Neural progenitor cell (in vitro differentiated cells): Measurements from ENCODE around the gene SLC24A4. TPM values are rescaled to one million over a fixed set of nuclear protein-coding genes. Genes with fewer than 3 reads are reported as not detected.

Source experiments
- DNase-seq: peaks from one replicate; pipeline ENCODE4 v3.0.0-alpha.2; 2016; ENCODE audit warnings: low spot score
- H2AFZ ChIP-seq: fragments of 200-600 bp; sonication (generic); replicated peaks from 2 replicates; pipeline ENCODE4 v1.6.1; 2016; ENCODE audit warnings: antibody characterized with exemption
- H3F3A ChIP-seq: fragments of 200-600 bp; sonication (generic); 2 replicates; pipeline ENCODE4 v1.6.1; 2016; ENCODE audit warnings: antibody characterized with exemption, low read depth
- H3K27ac ChIP-seq: fragments of 200-600 bp; sonication (generic); 2 replicates; pipeline ENCODE4 v1.5.1; 2016; ENCODE audit warnings: mild to moderate bottlenecking
- H3K27me3 ChIP-seq: fragments of 200-600 bp; sonication (generic); 2 replicates; pipeline ENCODE4 v1.6.1; 2016; ENCODE audit warnings: mild to moderate bottlenecking, moderate library complexity
- H3K36me3 ChIP-seq: fragments of 200-600 bp; sonication (generic); 2 replicates; pipeline ENCODE4 v1.5.1; 2016
- H3K4me1 ChIP-seq: fragments of 200-600 bp; sonication (generic); 2 replicates; pipeline ENCODE4 v1.6.1; 2016; ENCODE audit warnings: mixed run types
- H3K4me2 ChIP-seq: fragments of 200-600 bp; sonication (generic); 2 replicates; pipeline ENCODE4 v1.6.1; 2016
- H3K4me3 ChIP-seq: fragments of 200-600 bp; sonication (generic); 2 replicates; pipeline ENCODE4 v1.5.1; 2016
- H3K79me2 ChIP-seq: fragments of 200-600 bp; sonication (generic); 2 replicates; pipeline ENCODE4 v1.6.1; 2016; ENCODE audit warnings: low read depth
- H3K9ac ChIP-seq: fragments of 200-600 bp; sonication (generic); 2 replicates; pipeline ENCODE4 v1.6.1; 2016
- H3K9me3 ChIP-seq: fragments of 200-600 bp; sonication (generic); 2 replicates; pipeline ENCODE4 v1.5.1; 2016; ENCODE audit warnings: low read depth
- H4K20me1 ChIP-seq: fragments of 200-600 bp; sonication (generic); 2 replicates; pipeline ENCODE4 v1.6.1; 2016; ENCODE audit warnings: low read depth
- H3K27ac Mint-ChIP-seq: 3 replicates; pipeline ENCODE4 v1.8.0; 2021; ENCODE audit warnings: mixed read lengths
- H3K27me3 Mint-ChIP-seq: 2 replicates; pipeline ENCODE4 v1.8.0; 2022; ENCODE audit warnings: low read depth, mild to moderate bottlenecking, inconsistent platforms, moderate library complexity, mixed read lengths; ENCODE audit not compliant: insufficient read depth
- H3K36me3 Mint-ChIP-seq: 3 replicates; pipeline ENCODE4 v1.8.0; 2021; ENCODE audit warnings: mixed read lengths
- H3K4me1 Mint-ChIP-seq: 3 replicates; pipeline ENCODE4 v1.8.0; 2021; ENCODE audit warnings: mixed read lengths
- H3K4me3 Mint-ChIP-seq: 3 replicates; pipeline ENCODE4 v1.8.0; 2021; ENCODE audit warnings: mild to moderate bottlenecking, moderate library complexity, mixed read lengths
- H3K9me3 Mint-ChIP-seq: 3 replicates; pipeline ENCODE4 v1.8.0; 2020; ENCODE audit warnings: mixed read lengths
- EZH2 ChIP-seq: fragments of 200-600 bp; sonication (generic); IDR thresholded peaks from 2 replicates; pipeline ENCODE4 v1.6.1; 2017; ENCODE audit warnings: antibody characterized with exemption, mild to moderate bottlenecking, moderate library complexity
- EZH2phosphoT487 ChIP-seq: fragments of 200-600 bp; sonication (generic); IDR thresholded peaks from 2 replicates; pipeline ENCODE4 v1.6.1; 2017; ENCODE audit warnings: antibody characterized with exemption
- total RNA-seq: library from RNA; depleted of rRNA; stranded (reverse); fragments of >200 nt; gene quantifications from 2 replicates; pipeline ENCODE4 v1.2.3, GENCODE V29; 2015; ENCODE audit warnings: low replicate concordance
- TF ChIP-seq, protein P1 (sequence below): fragments of 200-600 bp; sonication (generic); IDR thresholded peaks from 2 replicates; pipeline ENCODE4 v1.5.1; 2017; ENCODE audit warnings: antibody characterized with exemption, mild to moderate bottlenecking

Gene SLC24A4, protein sequence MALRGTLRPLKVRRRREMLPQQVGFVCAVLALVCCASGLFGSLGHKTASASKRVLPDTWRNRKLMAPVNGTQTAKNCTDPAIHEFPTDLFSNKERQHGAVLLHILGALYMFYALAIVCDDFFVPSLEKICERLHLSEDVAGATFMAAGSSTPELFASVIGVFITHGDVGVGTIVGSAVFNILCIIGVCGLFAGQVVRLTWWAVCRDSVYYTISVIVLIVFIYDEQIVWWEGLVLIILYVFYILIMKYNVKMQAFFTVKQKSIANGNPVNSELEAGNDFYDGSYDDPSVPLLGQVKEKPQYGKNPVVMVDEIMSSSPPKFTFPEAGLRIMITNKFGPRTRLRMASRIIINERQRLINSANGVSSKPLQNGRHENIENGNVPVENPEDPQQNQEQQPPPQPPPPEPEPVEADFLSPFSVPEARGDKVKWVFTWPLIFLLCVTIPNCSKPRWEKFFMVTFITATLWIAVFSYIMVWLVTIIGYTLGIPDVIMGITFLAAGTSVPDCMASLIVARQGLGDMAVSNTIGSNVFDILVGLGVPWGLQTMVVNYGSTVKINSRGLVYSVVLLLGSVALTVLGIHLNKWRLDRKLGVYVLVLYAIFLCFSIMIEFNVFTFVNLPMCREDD
- 0.15 and 0.73 TPM in 2 replicates for total RNA-seq

DNA sequence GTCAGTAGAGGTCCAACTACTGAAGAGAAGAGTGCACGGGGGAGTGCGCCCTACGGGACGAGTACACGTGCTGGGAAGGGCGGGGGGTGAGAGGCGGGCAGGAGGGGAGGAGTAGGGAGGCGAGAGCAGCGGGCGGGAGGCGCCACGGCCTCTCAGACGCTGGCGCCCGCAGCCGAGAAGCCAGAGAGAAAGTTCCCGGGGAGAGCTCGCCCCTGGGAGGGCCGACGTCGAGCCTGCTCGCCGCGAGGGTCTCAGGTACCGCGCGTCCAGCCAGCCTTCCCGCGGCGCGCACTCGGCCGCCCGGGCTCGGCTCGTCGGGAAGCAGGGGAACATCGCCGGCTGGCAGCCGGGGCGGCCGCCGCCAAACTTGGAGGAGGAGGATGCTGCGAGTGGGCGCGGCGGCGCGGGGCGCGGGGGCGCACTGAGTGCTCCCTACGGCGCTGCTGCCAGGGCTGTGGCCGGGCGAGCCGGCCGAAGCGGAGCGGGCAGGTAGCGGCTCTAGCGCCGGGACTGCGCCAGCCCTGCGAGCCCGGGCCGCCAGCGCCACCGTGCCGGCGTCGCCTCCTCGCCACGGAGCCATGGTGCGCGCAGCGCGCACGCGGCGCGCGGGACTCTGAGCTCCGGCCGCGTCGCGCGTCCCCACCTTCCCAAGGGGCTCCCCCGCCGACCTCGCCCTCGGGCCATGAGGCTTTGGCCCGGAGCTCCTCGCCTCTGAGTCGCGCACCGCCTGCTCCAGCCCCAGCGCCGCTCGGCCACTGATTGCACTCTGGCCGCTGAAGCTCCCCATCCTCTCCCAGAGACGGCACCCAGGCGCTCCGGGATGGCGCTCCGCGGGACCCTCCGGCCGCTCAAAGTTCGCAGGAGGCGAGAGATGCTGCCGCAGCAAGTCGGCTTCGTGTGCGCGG is at the start of gene SLC24A4:
TSS of gene SLC24A4 (plus strand) at position 155 of the 905 bp plus-strand sequence. CDS start at position 821, 666 bp downstream.
- H3K4me3 Mint-ChIP-seq = peak within 1 kb of the TSS; percentile 83
- Histone ChIP-seq H3K79me2 (no peaks in the 10 kb centered on the region), H3K4me2 (peak within 1 kb of the TSS; percentile 97), H3K27ac (no peak within 1 kb of the TSS), H3K4me3 (peak within 1 kb of the TSS; percentile 58), H2AFZ (peak within 1 kb of the TSS; percentile 98), H3F3A (peaks cover 10% of the 10 kb centered on the region), H4K20me1 (peaks cover 6% of the 10 kb centered on the region), H3K4me1 (peaks cover 21% of the 10 kb centered on the region), H3K9ac (no peak within 1 kb of the TSS), H3K27me3 (peaks cover 92% of the 10 kb centered on the region), H3K9me3 (no peaks in the 10 kb centered on the region), H3K36me3 (no peaks in the 10 kb centered on the region)
- no peaks in the 10 kb centered on the region for H3K36me3 Mint-ChIP-seq
- H3K9me3 Mint-ChIP-seq = no peaks in the 10 kb centered on the region
- peaks cover 7% of the 10 kb centered on the region for H3K4me1 Mint-ChIP-seq
- peak; percentile 75 for DNase-seq
- TF ChIP-seq EZH2 = peak; percentile 92
- TF ChIP-seq EZH2phosphoT487 = peak; percentile 84
- TF ChIP-seq, protein P1, sequence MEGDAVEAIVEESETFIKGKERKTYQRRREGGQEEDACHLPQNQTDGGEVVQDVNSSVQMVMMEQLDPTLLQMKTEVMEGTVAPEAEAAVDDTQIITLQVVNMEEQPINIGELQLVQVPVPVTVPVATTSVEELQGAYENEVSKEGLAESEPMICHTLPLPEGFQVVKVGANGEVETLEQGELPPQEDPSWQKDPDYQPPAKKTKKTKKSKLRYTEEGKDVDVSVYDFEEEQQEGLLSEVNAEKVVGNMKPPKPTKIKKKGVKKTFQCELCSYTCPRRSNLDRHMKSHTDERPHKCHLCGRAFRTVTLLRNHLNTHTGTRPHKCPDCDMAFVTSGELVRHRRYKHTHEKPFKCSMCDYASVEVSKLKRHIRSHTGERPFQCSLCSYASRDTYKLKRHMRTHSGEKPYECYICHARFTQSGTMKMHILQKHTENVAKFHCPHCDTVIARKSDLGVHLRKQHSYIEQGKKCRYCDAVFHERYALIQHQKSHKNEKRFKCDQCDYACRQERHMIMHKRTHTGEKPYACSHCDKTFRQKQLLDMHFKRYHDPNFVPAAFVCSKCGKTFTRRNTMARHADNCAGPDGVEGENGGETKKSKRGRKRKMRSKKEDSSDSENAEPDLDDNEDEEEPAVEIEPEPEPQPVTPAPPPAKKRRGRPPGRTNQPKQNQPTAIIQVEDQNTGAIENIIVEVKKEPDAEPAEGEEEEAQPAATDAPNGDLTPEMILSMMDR = no peak
- no peak within 1 kb of the TSS for H3K27ac Mint-ChIP-seq
- H3K27me3 Mint-ChIP-seq = peaks cover 51% of the 10 kb centered on the region

DNA sequence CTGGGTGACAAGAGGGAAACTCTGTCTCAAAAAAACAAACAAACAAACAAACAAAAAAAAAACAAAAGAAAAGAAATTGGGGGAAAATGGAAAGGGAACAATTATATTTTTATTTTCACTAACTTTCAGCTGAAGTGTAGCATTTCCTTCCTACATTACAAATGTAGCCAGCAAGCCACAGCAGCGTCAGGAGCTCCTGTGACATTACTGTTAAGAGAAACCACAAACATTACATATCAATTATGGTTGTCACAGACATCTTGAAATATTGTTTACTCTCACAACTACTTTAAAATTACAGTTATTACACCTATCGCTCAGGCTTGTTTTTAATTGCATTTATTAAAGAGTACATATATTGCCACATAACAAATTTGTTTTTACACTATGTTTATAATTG is 49.8 kb upstream of the SLC24A4 start:
- Histone ChIP-seq H3K36me3 (no peaks in the 10 kb centered on the region), H3K9me3 (no peaks in the 10 kb centered on the region), H3K9ac (no peak overlapping the region), H3F3A (no peaks in the 10 kb centered on the region), H4K20me1 (no peaks in the 10 kb centered on the region), H3K27me3 (no peaks in the 10 kb centered on the region), H3K4me2 (no peak overlapping the region), H3K27ac (no peak overlapping the region), H3K4me1 (no peaks in the 10 kb centered on the region), H2AFZ (no peak overlapping the region), H3K4me3 (no peak overlapping the region), H3K79me2 (no peaks in the 10 kb centered on the region)
- Mint-ChIP-seq H3K27me3 (peaks cover 4% of the 10 kb centered on the region), H3K4me3 (no peak overlapping the region), H3K9me3 (no peaks in the 10 kb centered on the region), H3K27ac (no peak overlapping the region), H3K36me3 (no peaks in the 10 kb centered on the region), H3K4me1 (peaks cover 2% of the 10 kb centered on the region)
- no peak for DNase-seq
- TF ChIP-seq EZH2phosphoT487 (no peak), EZH2 (no peak)
- TF ChIP-seq, protein P1 = no peak

DNA sequence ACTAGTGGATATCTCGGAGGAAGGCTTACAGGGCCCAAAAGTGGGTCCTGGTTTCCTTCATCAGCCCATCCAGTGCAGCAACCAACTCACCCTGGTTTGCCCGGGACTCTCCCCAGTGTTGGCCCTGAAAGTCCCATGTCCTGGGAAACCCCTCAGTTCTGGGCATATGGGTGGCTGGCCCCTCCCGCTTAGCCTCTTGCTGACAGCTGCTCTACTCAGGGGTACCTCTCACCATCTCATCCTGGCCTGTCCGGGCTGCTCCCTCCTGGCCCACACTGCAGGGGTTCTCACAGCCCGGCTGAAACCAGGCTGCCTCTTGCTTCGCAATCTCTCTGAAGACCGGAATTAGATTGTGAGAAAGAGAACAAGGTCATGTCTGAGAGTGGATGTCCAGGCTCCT is 48.9 kb upstream of the SLC24A4 start:
- Mint-ChIP-seq H3K4me3 (no peak overlapping the region), H3K4me1 (peaks cover 2% of the 10 kb centered on the region), H3K27me3 (peaks cover 4% of the 10 kb centered on the region), H3K36me3 (no peaks in the 10 kb centered on the region), H3K27ac (no peak overlapping the region), H3K9me3 (no peaks in the 10 kb centered on the region)
- H3K4me1 ChIP-seq = no peaks in the 10 kb centered on the region
- DNase-seq = no peak
- H3K36me3 ChIP-seq = no peaks in the 10 kb centered on the region
- H3K9ac ChIP-seq = no peak overlapping the region
- no peak overlapping the region for H3K27ac ChIP-seq
- H3K79me2 ChIP-seq = no peaks in the 10 kb centered on the region
- TF ChIP-seq EZH2 (no peak), EZH2phosphoT487 (no peak)
- TF ChIP-seq, protein P1 = no peak
- H3F3A ChIP-seq = no peaks in the 10 kb centered on the region
- no peak overlapping the region for H3K4me3 ChIP-seq
- no peak overlapping the region for H3K4me2 ChIP-seq
- H4K20me1 ChIP-seq = no peaks in the 10 kb centered on the region
- H3K27me3 ChIP-seq = no peaks in the 10 kb centered on the region
- no peaks in the 10 kb centered on the region for H3K9me3 ChIP-seq
- no peak overlapping the region for H2AFZ ChIP-seq
